Measurements from ENCODE around the gene YY1AP1.

GRCh38 chr1:155649676-155650075 is 38.9 kb downstream of the YY1AP1 start:
- TF ChIP-seq CTCF (IDR thresholded peaks at IDR 0.05; ENCODE audit: insufficient read depth, low read length) (no peak), POLR2AphosphoS5 (IDR thresholded peaks at IDR 0.05; ENCODE audit: low read depth) (no peak), REST (IDR thresholded peaks at IDR 0.05; ENCODE audit: insufficient replicate concordance, low read depth) (no peak), GABPA (IDR thresholded peaks at IDR 0.05; ENCODE audit: low read depth) (no peak), SPI1 (IDR thresholded peaks at IDR 0.05; ENCODE audit: borderline replicate concordance, low read depth) (peak; percentile 61; the same call in 1 of the 2 replicates)

Measured in HL-60 (cell line).